Gastroesophageal sphincter (tissue), 4 donors: ENCODE data around the gene NDE1. TPM values are rescaled to one million over a fixed set of nuclear protein-coding genes. Genes with fewer than 3 reads are reported as not detected.

Experiments
- ATAC-seq: fragments of 150-250 bp; one replicate; pipeline ENCODE4 v1.9.1; 2016; ENCODE audit warnings: mild to moderate bottlenecking, moderate library complexity
- H3K27ac ChIP-seq, 4 donors: fragments of 200-600 bp; sonication (generic) in 3 of 4; 1 replicate in 3 of 4; 2 replicates in 1 of 4; pipeline ENCODE4 v1.5.1; 2016 to 2019
- H3K27me3 ChIP-seq: fragments of 200-600 bp; sonication (generic); one replicate; pipeline ENCODE4 v1.5.1; 2019
- H3K36me3 ChIP-seq, 2 donors: fragments of 200-600 bp; sonication (generic); one replicate each; pipeline ENCODE4 v1.5.1; 2019; ENCODE audit warnings: control low read depth in 1 of 2
- H3K4me1 ChIP-seq, 3 donors: fragments of 200-600 bp; sonication (generic); 1 replicate in 2 of 3; 2 replicates in 1 of 3; pipeline ENCODE4 v1.5.1; 2016 to 2019; ENCODE audit warnings: control low read depth in 2 of 3
- H3K4me3 ChIP-seq, 2 donors: fragments of 200-600 bp; sonication (generic); one replicate each; pipeline ENCODE4 v1.5.1; 2019; ENCODE audit warnings: mild to moderate bottlenecking in 1 of 2, moderate library complexity in 1 of 2
- H3K9me3 ChIP-seq, 3 donors: fragments of 200-600 bp; sonication (generic); one replicate each; pipeline ENCODE4 v1.5.1; 2017 to 2019; ENCODE audit warnings: control low read depth in 2 of 3
- EP300 ChIP-seq: sonication (generic); formaldehyde crosslinking; IDR thresholded peaks from one replicate; pipeline ENCODE4 v1.6.1; 2017; ENCODE audit warnings: antibody characterized with exemption, mild to moderate bottlenecking
- POLR2A ChIP-seq, 2 donors: fragments of 450-650 bp; IDR thresholded peaks; one replicate each; pipeline ENCODE4 v1.6.1; 2017; ENCODE audit warnings: antibody characterized with exemption in 2 of 2, mild to moderate bottlenecking in 2 of 2, moderate library complexity in 1 of 2
- POLR2AphosphoS5 ChIP-seq: sonication (generic); formaldehyde crosslinking; IDR thresholded peaks from one replicate; pipeline ENCODE4 v1.6.1; 2017; ENCODE audit warnings: antibody characterized with exemption
- WGBS, 2 donors: methylation state at CpG; one replicate each; pipeline ENCODE4 v1.1.5; 2018; ENCODE audit warnings: low coverage in 1 of 2; 5-methylcytosine and 5-hydroxymethylcytosine counted together
- total RNA-seq, 4 donors: library from RNA; depleted of rRNA; stranded (reverse); fragments of >200 nt; gene quantifications; one replicate each; pipeline ENCODE4 v1.1.0, GENCODE V29; 2016
- TF ChIP-seq, protein P1 (sequence below), 4 experiments: fragments of 200-600 bp in 2 of 4; fragments of 450-650 bp in 2 of 4; sonication (generic) in 1 of 4; IDR thresholded peaks; one replicate each; pipeline ENCODE4 v1.5.1; 2017 to 2019; ENCODE audit warnings: antibody characterized with exemption in 4 of 4, mild to moderate bottlenecking in 2 of 4, moderate library complexity in 2 of 4

NDE1 gene
- total RNA-seq, 4 donors from 2014 or later, result 34.9 to 123 (median 62.3) TPM

GRCh38 chr16:15616012-15616411 lies 34.0 kb upstream of the NDE1 start:
- H3K4me1 ChIP-seq, result no peaks in the 10 kb centered on the region
- TF ChIP-seq POLR2AphosphoS5 (no peak), EP300 (no peak)
- TF ChIP-seq, protein P1, sequence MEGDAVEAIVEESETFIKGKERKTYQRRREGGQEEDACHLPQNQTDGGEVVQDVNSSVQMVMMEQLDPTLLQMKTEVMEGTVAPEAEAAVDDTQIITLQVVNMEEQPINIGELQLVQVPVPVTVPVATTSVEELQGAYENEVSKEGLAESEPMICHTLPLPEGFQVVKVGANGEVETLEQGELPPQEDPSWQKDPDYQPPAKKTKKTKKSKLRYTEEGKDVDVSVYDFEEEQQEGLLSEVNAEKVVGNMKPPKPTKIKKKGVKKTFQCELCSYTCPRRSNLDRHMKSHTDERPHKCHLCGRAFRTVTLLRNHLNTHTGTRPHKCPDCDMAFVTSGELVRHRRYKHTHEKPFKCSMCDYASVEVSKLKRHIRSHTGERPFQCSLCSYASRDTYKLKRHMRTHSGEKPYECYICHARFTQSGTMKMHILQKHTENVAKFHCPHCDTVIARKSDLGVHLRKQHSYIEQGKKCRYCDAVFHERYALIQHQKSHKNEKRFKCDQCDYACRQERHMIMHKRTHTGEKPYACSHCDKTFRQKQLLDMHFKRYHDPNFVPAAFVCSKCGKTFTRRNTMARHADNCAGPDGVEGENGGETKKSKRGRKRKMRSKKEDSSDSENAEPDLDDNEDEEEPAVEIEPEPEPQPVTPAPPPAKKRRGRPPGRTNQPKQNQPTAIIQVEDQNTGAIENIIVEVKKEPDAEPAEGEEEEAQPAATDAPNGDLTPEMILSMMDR (IDR thresholded peaks at IDR 0.05), result no peak
- no peak overlapping the region for H3K4me3 ChIP-seq
- H3K27me3 ChIP-seq, result no peaks in the 10 kb centered on the region
- no peak overlapping the region for H3K27ac ChIP-seq
- ATAC-seq, result no peak
- 73 to 77% methylated on average over 4 of the region's 4 CpGs for WGBS, 2 donors
- H3K36me3 ChIP-seq, result peaks cover 0 to 100% of the 10 kb centered on the region in 2 donors
- H3K9me3 ChIP-seq, result no peaks in the 10 kb centered on the region

- H3K27me3 ChIP-seq, result no peaks in the 10 kb centered on the region
- no peak for ATAC-seq
- no peaks in the 10 kb centered on the region for H3K9me3 ChIP-seq
- peaks cover 0 to 100% of the 10 kb centered on the region in 2 donors for H3K36me3 ChIP-seq
- TF ChIP-seq POLR2A (IDR thresholded peaks at IDR 0.05) (no peak), POLR2AphosphoS5 (no peak), EP300 (no peak)
- TF ChIP-seq, protein P1 (IDR thresholded peaks at IDR 0.05), result no peak
- H3K4me3 ChIP-seq, result no peak overlapping the region
- no peak overlapping the region for H3K27ac ChIP-seq
- H3K4me1 ChIP-seq, result no peaks in the 10 kb centered on the region
- WGBS, 2 donors, result 87 to 92% methylated on average over 10 to 11 of the region's 11 CpGs
These were observed 33.4 kb upstream of the NDE1 start for GRCh38 chr16:15616475-15617165.

- H3K4me3 ChIP-seq, result no peak overlapping the region
- no peaks in the 10 kb centered on the region for H3K4me1 ChIP-seq
- no peaks in the 10 kb centered on the region for H3K27me3 ChIP-seq
- no peak overlapping the region for H3K27ac ChIP-seq
- no peak for ATAC-seq
- H3K9me3 ChIP-seq, result no peaks in the 10 kb centered on the region
- 90 to 97% methylated on average over 4 of the region's 4 CpGs for WGBS, 2 donors
- TF ChIP-seq POLR2AphosphoS5 (no peak), EP300 (no peak), POLR2A (IDR thresholded peaks at IDR 0.05) (no peak)
- TF ChIP-seq, protein P1 (IDR thresholded peaks at IDR 0.05), result no peak
- peaks cover 0 to 100% of the 10 kb centered on the region in 2 donors for H3K36me3 ChIP-seq
These were observed 32.1 kb upstream of the NDE1 start for GRCh38 chr16:15617901-15618300.

DNA sequence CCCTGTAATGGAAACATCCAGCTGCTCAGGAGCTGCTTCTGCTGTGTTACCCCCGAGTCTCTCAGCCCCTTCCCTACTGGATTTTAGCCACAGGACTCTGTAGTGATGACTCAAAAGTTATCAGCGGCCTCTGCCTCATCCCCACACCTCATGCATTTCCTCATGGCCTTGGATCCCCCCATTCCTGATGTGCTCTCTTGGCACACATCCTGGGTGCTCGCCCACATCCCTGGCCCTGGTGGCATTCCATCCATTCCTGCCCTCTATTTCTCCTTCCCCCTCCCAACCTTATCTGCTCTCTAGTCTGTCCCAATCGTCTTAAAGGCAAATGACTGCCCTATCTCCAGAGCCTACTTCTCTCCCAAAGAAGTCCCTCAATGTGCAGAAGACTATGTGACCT lies 31.7 kb upstream of the NDE1 start:
- Histone ChIP-seq H3K27me3 (no peaks in the 10 kb centered on the region), H3K4me1 (no peaks in the 10 kb centered on the region), H3K9me3 (no peaks in the 10 kb centered on the region), H3K4me3 (no peak overlapping the region), H3K27ac (no peak overlapping the region), H3K36me3 (peaks cover 0 to 100% of the 10 kb centered on the region in 2 donors)
- no peak for ATAC-seq
- 74 to 92% methylated on average over 4 of the region's 4 CpGs for WGBS, 2 donors
- no peak for TF ChIP-seq POLR2AphosphoS5
- no peak for TF ChIP-seq EP300
- TF ChIP-seq POLR2A (IDR thresholded peaks at IDR 0.05), result no peak
- TF ChIP-seq, protein P1 (IDR thresholded peaks at IDR 0.05), result no peak

- Histone ChIP-seq H3K27ac (no peak overlapping the region), H3K9me3 (no peaks in the 10 kb centered on the region), H3K4me1 (no peaks in the 10 kb centered on the region), H3K36me3 (peaks cover 0 to 100% of the 10 kb centered on the region in 2 donors), H3K4me3 (no peak overlapping the region), H3K27me3 (no peaks in the 10 kb centered on the region)
- no peak for TF ChIP-seq POLR2AphosphoS5
- TF ChIP-seq, protein P1 (IDR thresholded peaks at IDR 0.05), result no peak
- no peak for TF ChIP-seq POLR2A (IDR thresholded peaks at IDR 0.05)
- no peak for TF ChIP-seq EP300
- 65 to 74% methylated on average over 4 to 6 of the region's 6 CpGs for WGBS, 2 donors
- ATAC-seq, result no peak
These were observed 29.3 kb upstream of the NDE1 start for GRCh38 chr16:15620611-15621195.
